WTC11 (cell line): Measurements from ENCODE around the gene UGT1A4.

Experiments
- NR1H2 ChIP-seq: sonication (generic); formaldehyde crosslinking; IDR thresholded peaks from 2 replicates; pipeline ENCODE4 v1.9.0; 2021; ENCODE audit warnings: mild to moderate bottlenecking, moderate library complexity, missing genetic modification reagents
- SMAD3 ChIP-seq: sonication (generic); formaldehyde crosslinking; IDR thresholded peaks from 2 replicates; pipeline ENCODE4 v1.8.0; 2022; ENCODE audit warnings: missing genetic modification reagents, mild to moderate bottlenecking, borderline replicate concordance
- TF ChIP-seq, protein P1 (sequence below): fragments of 200-600 bp; IDR thresholded peaks from 2 replicates; pipeline ENCODE4 v1.8.0; 2022; ENCODE audit warnings: antibody characterized with exemption
- TF ChIP-seq, protein P2 (sequence below): sonication (generic); formaldehyde crosslinking; IDR thresholded peaks from 2 replicates; pipeline ENCODE4 v1.8.1; 2023; ENCODE audit warnings: mild to moderate bottlenecking, missing genetic modification reagents, moderate library complexity
- TF ChIP-seq, protein P3 (sequence below): sonication (generic); formaldehyde crosslinking; IDR thresholded peaks from 2 replicates; pipeline ENCODE4 v1.8.1; 2023; ENCODE audit warnings: mild to moderate bottlenecking, missing genetic modification reagents
- TF ChIP-seq, protein P4 (sequence below): sonication (generic); formaldehyde crosslinking; IDR thresholded peaks from 2 replicates; pipeline ENCODE4 v1.8.1; 2022; ENCODE audit warnings: mild to moderate bottlenecking, missing genetic modification reagents, moderate library complexity, borderline replicate concordance

DNA sequence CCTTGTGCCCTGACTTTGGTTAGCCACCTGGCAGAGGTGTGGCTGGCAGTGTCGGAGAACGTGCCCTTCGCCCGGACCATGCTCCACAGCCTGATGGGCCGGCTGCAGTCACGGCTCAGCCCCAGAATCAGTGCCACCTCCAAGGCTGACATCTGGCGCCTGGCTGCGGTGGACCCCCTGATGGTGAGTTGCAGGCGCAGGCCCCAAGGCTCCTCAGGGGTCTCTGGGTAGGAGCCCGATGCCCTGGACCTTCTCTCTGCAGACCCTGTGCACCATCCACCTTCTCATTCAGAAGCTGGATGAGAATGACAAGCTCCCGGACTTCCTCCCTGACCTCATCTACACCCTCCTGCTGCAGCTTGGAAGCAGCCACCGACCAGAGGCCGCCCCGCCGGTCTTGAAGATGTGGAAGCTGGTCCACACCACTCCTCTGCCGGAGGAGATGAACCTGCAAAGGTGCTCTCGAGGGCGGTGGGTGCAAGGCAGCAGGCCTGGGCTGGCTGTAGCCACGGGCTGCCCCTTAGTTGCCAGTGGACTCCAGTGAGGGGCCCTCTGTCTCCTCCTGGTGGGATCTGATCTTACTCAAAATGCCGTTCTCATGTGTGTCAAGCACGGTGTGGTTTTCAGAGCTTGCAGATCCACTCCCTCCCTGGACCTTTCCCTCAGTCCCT, 103.7 kb downstream of the UGT1A4 start:
- TF ChIP-seq NR1H2, result no peak
- TF ChIP-seq, protein P1, sequence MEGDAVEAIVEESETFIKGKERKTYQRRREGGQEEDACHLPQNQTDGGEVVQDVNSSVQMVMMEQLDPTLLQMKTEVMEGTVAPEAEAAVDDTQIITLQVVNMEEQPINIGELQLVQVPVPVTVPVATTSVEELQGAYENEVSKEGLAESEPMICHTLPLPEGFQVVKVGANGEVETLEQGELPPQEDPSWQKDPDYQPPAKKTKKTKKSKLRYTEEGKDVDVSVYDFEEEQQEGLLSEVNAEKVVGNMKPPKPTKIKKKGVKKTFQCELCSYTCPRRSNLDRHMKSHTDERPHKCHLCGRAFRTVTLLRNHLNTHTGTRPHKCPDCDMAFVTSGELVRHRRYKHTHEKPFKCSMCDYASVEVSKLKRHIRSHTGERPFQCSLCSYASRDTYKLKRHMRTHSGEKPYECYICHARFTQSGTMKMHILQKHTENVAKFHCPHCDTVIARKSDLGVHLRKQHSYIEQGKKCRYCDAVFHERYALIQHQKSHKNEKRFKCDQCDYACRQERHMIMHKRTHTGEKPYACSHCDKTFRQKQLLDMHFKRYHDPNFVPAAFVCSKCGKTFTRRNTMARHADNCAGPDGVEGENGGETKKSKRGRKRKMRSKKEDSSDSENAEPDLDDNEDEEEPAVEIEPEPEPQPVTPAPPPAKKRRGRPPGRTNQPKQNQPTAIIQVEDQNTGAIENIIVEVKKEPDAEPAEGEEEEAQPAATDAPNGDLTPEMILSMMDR, result no peak
- TF ChIP-seq, protein P2, sequence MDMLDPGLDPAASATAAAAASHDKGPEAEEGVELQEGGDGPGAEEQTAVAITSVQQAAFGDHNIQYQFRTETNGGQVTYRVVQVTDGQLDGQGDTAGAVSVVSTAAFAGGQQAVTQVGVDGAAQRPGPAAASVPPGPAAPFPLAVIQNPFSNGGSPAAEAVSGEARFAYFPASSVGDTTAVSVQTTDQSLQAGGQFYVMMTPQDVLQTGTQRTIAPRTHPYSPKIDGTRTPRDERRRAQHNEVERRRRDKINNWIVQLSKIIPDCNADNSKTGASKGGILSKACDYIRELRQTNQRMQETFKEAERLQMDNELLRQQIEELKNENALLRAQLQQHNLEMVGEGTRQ (CRISPR knock-in tag), result no peak
- TF ChIP-seq SMAD3 (CRISPR knock-in tag), result no peak
- TF ChIP-seq, protein P3, sequence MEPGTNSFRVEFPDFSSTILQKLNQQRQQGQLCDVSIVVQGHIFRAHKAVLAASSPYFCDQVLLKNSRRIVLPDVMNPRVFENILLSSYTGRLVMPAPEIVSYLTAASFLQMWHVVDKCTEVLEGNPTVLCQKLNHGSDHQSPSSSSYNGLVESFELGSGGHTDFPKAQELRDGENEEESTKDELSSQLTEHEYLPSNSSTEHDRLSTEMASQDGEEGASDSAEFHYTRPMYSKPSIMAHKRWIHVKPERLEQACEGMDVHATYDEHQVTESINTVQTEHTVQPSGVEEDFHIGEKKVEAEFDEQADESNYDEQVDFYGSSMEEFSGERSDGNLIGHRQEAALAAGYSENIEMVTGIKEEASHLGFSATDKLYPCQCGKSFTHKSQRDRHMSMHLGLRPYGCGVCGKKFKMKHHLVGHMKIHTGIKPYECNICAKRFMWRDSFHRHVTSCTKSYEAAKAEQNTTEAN (CRISPR knock-in tag), result no peak
- TF ChIP-seq, protein P4, sequence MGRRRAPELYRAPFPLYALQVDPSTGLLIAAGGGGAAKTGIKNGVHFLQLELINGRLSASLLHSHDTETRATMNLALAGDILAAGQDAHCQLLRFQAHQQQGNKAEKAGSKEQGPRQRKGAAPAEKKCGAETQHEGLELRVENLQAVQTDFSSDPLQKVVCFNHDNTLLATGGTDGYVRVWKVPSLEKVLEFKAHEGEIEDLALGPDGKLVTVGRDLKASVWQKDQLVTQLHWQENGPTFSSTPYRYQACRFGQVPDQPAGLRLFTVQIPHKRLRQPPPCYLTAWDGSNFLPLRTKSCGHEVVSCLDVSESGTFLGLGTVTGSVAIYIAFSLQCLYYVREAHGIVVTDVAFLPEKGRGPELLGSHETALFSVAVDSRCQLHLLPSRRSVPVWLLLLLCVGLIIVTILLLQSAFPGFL, result no peak
